Activated CD8-positive, alpha-beta T cell treated with anti-CD3 and anti-CD28 coated beads for 36 hours (primary cell): Measurements from ENCODE around the gene SLC39A7. TPM values are rescaled to one million over a fixed set of nuclear protein-coding genes. Genes with fewer than 3 reads are reported as not detected.

Experiments
- ATAC-seq: fragments of 200-7000 bp; cut with Tn5 transposase; one replicate; pipeline ENCODE4 v1.10.0; 2021; ENCODE audit warnings: mild to moderate bottlenecking, moderate library complexity
- CTCF ChIA-PET: fragments of 350-600 bp; sonication (Branson Sonifier 250); formaldehyde crosslinking; loops from one replicate; lab custom pipeline; 2021; ENCODE audit warnings: antibody characterized with exemption; lab: Charles Lee
- POLR2A ChIA-PET: fragments of 350-600 bp; sonication (Branson Sonifier 250); formaldehyde crosslinking; loops from one replicate; lab custom pipeline; 2021; ENCODE audit warnings: antibody characterized with exemption; lab: Charles Lee
- DNase-seq: peaks from one replicate; pipeline ENCODE4 v3.0.0-alpha.2; 2020
- H3K27ac Mint-ChIP-seq: one replicate; pipeline ENCODE4 v1.8.0; 2021; ENCODE audit warnings: mild to moderate bottlenecking, mixed read lengths
- H3K27me3 Mint-ChIP-seq: one replicate; pipeline ENCODE4 v1.8.0; 2021; ENCODE audit warnings: mixed read lengths
- H3K36me3 Mint-ChIP-seq: one replicate; pipeline ENCODE4 v1.8.0; 2021; ENCODE audit warnings: low read depth, mixed read lengths
- H3K4me1 Mint-ChIP-seq: one replicate; pipeline ENCODE4 v1.8.0; 2021; ENCODE audit warnings: low read depth, mixed read lengths
- H3K4me3 Mint-ChIP-seq: one replicate; pipeline ENCODE4 v1.8.0; 2021; ENCODE audit warnings: mild to moderate bottlenecking, moderate library complexity, mixed read lengths
- H3K9me3 Mint-ChIP-seq: one replicate; pipeline ENCODE4 v1.8.0; 2021; ENCODE audit warnings: mixed read lengths
- CTCF ChIP-seq: fragments of 200-600 bp; IDR thresholded peaks from one replicate; pipeline ENCODE4 v1.8.0; 2022; ENCODE audit warnings: antibody characterized with exemption, mild to moderate bottlenecking
- intact Hi-C: fragments of 100-400 bp; cut with micrococcal nuclease; formaldehyde crosslinking; loops from one replicate; pipeline ENCODE4 v1.10.0; 2022
- total RNA-seq, 2 experiments: library from RNA; stranded (reverse); gene quantifications; one replicate each; pipeline ENCODE4 v1.2.3, GENCODE V29; 2021

The SLC39A7 gene
- total RNA-seq, 2 experiments from 2014 or later: 43.1 to 43.3 TPM

GRCh38 chr6:33189625-33190448 is 10.8 kb upstream of the SLC39A7 start:
- CTCF ChIA-PET: interaction anchor here (0.7 to 2.0 kb wide), 7 partner anchors 8 to 66 kb away, joined by 3 to 8 read pairs (median 3); no protein-coding TSS in a partner anchor
- Mint-ChIP-seq H3K27me3 (peaks cover 14% of the 10 kb centered on the region), H3K36me3 (peaks cover 7% of the 10 kb centered on the region), H3K9me3 (no peaks in the 10 kb centered on the region), H3K27ac (no peak overlapping the region), H3K4me3 (no peak overlapping the region), H3K4me1 (peaks cover 17% of the 10 kb centered on the region)
- intact Hi-C loops: no loop called here
- POLR2A ChIA-PET: interaction anchor here (0.8 to 2.1 kb wide), 4 partner anchors 10 to 19 kb away, joined by 3 to 6 read pairs (median 5); partner anchors contain the start of genes HSD17B8, RING1 and RXRB
- DNase-seq (no peak), ATAC-seq (no peak)
- no peak for TF ChIP-seq CTCF

GRCh38 chr6:33190504-33191107 is 10.1 kb upstream of the SLC39A7 start:
- Mint-ChIP-seq H3K4me1 (peaks cover 17% of the 10 kb centered on the region), H3K9me3 (no peaks in the 10 kb centered on the region), H3K27ac (no peak overlapping the region), H3K4me3 (no peak overlapping the region), H3K36me3 (peaks cover 14% of the 10 kb centered on the region), H3K27me3 (peaks cover 14% of the 10 kb centered on the region)
- intact Hi-C loops: no loop called here
- ChIA-PET CTCF (interaction anchor here (0.7 to 2.0 kb wide), 6 partner anchors 7 to 66 kb away, joined by 3 to 8 read pairs (median 5); no protein-coding TSS in a partner anchor), POLR2A (interaction anchor here (1.0 to 2.1 kb wide), 3 partner anchors 12 to 18 kb away, joined by 5 to 6 read pairs (median 5); partner anchors contain the start of genes HSD17B8 and RING1)
- no peak for DNase-seq
- no peak for ATAC-seq
- TF ChIP-seq CTCF: no peak

- ChIA-PET CTCF (no interaction called here), POLR2A (interaction anchor here (0.8 to 1.1 kb wide), 4 partner anchors 8 to 85 kb away, joined by 3 to 4 read pairs (median 3); partner anchors contain the start of gene B3GALT4)
- no peak for TF ChIP-seq CTCF
- no peak for DNase-seq
- intact Hi-C loops: no loop called here
- Mint-ChIP-seq H3K9me3 (no peaks in the 10 kb centered on the region), H3K27ac (no peak overlapping the region), H3K27me3 (peaks cover 14% of the 10 kb centered on the region), H3K36me3 (peaks cover 22% of the 10 kb centered on the region), H3K4me3 (no peak overlapping the region), H3K4me1 (peaks cover 19% of the 10 kb centered on the region)
- no peak for ATAC-seq
These were observed 9.1 kb upstream of the SLC39A7 start for GRCh38 chr6:33191383-33192104.

- intact Hi-C loops: no loop called here
- peaks cover 27% of the 10 kb centered on the region for H3K36me3 Mint-ChIP-seq
- peak within 1 kb of the TSS; percentile 60 for H3K4me3 Mint-ChIP-seq
- ChIA-PET POLR2A (interaction anchor here (0.8 to 1.1 kb wide), 4 partner anchors 8 to 84 kb away, joined by 3 to 4 read pairs (median 3); partner anchors contain the start of gene B3GALT4), CTCF (no interaction called here)
- DNase-seq: no peak
- ATAC-seq: peak; percentile 35
- no peaks in the 10 kb centered on the region for H3K9me3 Mint-ChIP-seq
- H3K27ac Mint-ChIP-seq: no peak within 1 kb of the TSS
- H3K4me1 Mint-ChIP-seq: peaks cover 23% of the 10 kb centered on the region
- peaks cover 13% of the 10 kb centered on the region for H3K27me3 Mint-ChIP-seq
- no peak for TF ChIP-seq CTCF
These were observed 8.5 kb upstream of the SLC39A7 start, which contains the start of gene COL11A2 for GRCh38 chr6:33192105-33192646. Gene COL11A2 (minus strand): TSS chr6:33192467. CDS start chr6:33192240, 227 bp downstream.
